Karpas-422 (cell line): Measurements from ENCODE around the gene GNAI3. TPM values are rescaled to one million over a fixed set of nuclear protein-coding genes. Genes with fewer than 3 reads are reported as not detected.

Experiments
- DNase-seq: peaks from one replicate; pipeline ENCODE4 v3.0.0-alpha.2; 2015
- H2AFZ ChIP-seq: fragments of 200-600 bp; sonication (generic); 2 replicates; pipeline ENCODE4 v1.6.1; 2014; ENCODE audit warnings: antibody characterized with exemption, low read length, mixed read lengths
- H3K27ac ChIP-seq: fragments of 200-600 bp; sonication (generic); 2 replicates; pipeline ENCODE4 v1.5.1; 2014; ENCODE audit warnings: mild to moderate bottlenecking, low read length, moderate library complexity
- H3K27me3 ChIP-seq: fragments of 200-600 bp; sonication (generic); 2 replicates; pipeline ENCODE4 v1.6.1; 2014; ENCODE audit warnings: low read length, mixed read lengths
- H3K36me3 ChIP-seq: fragments of 200-600 bp; sonication (generic); 2 replicates; pipeline ENCODE4 v1.6.1; 2014; ENCODE audit warnings: low read length, mixed read lengths; ENCODE audit not compliant: insufficient read depth
- H3K4me1 ChIP-seq: fragments of 200-600 bp; sonication (generic); 2 replicates; pipeline ENCODE4 v1.6.1; 2014; ENCODE audit warnings: mild to moderate bottlenecking, low read length, mixed read lengths
- H3K4me2 ChIP-seq: fragments of 200-600 bp; sonication (generic); 2 replicates; pipeline ENCODE4 v1.6.1; 2014; ENCODE audit warnings: low read length, low read depth, mild to moderate bottlenecking; ENCODE audit not compliant: poor library complexity, severe bottlenecking
- H3K4me3 ChIP-seq: fragments of 200-600 bp; sonication (generic); 2 replicates; pipeline ENCODE4 v1.5.1; 2014; ENCODE audit warnings: mild to moderate bottlenecking, antibody characterized with exemption, low read length, mixed read lengths
- H3K79me2 ChIP-seq: fragments of 200-600 bp; sonication (generic); 2 replicates; pipeline ENCODE4 v1.6.1; 2014; ENCODE audit warnings: mild to moderate bottlenecking, low read length, mixed read lengths
- H3K9ac ChIP-seq: fragments of 200-600 bp; sonication (generic); 2 replicates; pipeline ENCODE4 v1.6.0; 2014; ENCODE audit warnings: low read length
- H3K9me2 ChIP-seq: fragments of 200-600 bp; sonication (generic), shearing (Covaris generic); replicated peaks from 2 replicates; pipeline ENCODE4 v1.6.0; 2014; ENCODE audit warnings: mild to moderate bottlenecking, low read length, moderate library complexity; ENCODE audit not compliant: insufficient read depth
- H3K9me3 ChIP-seq: fragments of 300-700, 200-600 bp; sonication (generic); 2 replicates; pipeline ENCODE4 v1.6.1; 2014; ENCODE audit warnings: low read length, mixed read lengths
- H4K20me1 ChIP-seq: fragments of 200-600 bp; sonication (generic); 2 replicates; pipeline ENCODE4 v1.6.1; 2014; ENCODE audit warnings: mild to moderate bottlenecking, antibody characterized with exemption, low read length, low read depth; ENCODE audit not compliant: insufficient read depth
- total RNA-seq: library from RNA; depleted of rRNA; stranded (reverse); fragments of >200 nt; shearing (Covaris generic); gene quantifications from 2 replicates; pipeline ENCODE4 v1.2.3, GENCODE V29; 2014; ENCODE audit warnings: low replicate concordance

GNAI3 gene
- total RNA-seq, 1 experiment from 2014 or later, result 12.6 TPM

DNA sequence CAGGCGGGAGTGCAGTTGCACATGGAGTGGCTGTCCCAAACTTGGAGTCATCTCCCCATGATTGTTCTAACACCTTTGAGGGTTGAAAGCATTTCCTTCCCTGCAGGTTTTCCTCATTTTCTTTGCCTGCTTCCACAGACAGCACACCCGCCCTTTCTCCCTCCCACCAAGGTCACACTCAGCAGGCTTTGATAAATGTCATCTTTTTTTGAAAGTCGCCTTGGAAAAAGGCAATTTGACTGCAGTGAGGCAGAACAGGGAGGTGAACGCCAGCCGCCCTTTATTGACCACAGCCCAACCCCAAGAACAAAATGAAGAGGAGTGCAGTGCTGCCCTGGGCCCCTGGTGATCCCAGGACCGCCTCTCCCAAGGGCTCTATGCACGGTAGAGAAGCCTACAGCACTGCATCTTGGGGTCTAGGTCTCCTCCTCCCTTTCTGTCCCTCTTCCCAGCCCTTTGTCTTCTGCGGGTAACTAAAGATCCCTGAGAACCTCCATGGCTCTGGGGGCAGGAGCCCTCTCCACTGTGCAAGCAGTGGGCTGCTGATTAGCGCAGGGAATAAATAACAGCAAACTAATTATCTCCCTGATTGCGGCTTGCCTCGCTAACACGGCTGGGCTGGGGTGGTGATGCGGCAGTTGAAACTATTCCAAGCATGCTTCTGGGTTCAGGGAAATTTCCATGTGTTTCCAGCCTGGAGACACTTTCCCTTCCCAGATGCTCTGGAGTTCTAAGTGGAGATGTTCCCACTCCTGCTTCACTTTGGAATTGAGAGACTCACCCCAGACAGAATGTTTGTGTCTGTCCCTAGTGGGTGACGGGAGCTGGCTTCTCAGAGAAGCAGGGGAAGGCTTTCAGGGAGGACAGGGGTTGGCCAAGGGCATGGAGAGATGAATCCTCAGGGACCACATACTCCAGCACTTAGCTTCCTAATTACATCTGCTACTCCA is 27.1 kb upstream of the GNAI3 start:
- Histone ChIP-seq H4K20me1 (no peaks in the 10 kb centered on the region), H3K9ac (no peak overlapping the region), H3K27ac (no peak overlapping the region), H3K4me3 (no peak overlapping the region), H3K79me2 (no peaks in the 10 kb centered on the region), H3K36me3 (no peaks in the 10 kb centered on the region), H3K27me3 (no peaks in the 10 kb centered on the region), H3K4me1 (peaks cover 5% of the 10 kb centered on the region), H3K4me2 (no peak overlapping the region), H3K9me2 (no peaks in the 10 kb centered on the region), H2AFZ (no peak overlapping the region), H3K9me3 (no peaks in the 10 kb centered on the region)
- no peak for DNase-seq

DNA sequence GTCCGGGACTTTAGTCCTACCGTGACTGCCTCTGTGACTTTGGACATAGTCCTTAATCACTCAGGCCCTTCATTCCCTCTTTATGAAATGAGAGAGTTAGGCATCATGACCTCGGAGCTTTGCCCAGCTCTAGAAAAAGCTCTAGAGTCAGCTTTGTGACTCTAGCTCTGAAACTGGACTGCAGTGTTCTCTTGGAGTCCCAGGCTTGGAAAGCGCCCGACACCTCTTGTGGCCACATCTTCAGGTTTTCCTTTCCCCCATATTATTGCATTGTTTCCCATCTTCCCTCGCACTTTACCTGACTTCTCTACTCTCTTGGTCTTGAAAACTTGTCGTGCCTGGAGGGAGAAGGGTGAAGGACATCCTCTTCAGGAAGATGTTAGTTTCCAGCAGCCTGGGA is 26.4 kb upstream of the GNAI3 start:
- Histone ChIP-seq H3K9me2 (no peaks in the 10 kb centered on the region), H3K9me3 (no peaks in the 10 kb centered on the region), H3K4me2 (no peak overlapping the region), H2AFZ (no peak overlapping the region), H3K9ac (no peak overlapping the region), H3K27ac (no peak overlapping the region), H3K4me1 (peaks cover 3% of the 10 kb centered on the region), H3K36me3 (no peaks in the 10 kb centered on the region), H4K20me1 (no peaks in the 10 kb centered on the region), H3K27me3 (no peaks in the 10 kb centered on the region), H3K79me2 (no peaks in the 10 kb centered on the region), H3K4me3 (no peak overlapping the region)
- no peak for DNase-seq

DNA sequence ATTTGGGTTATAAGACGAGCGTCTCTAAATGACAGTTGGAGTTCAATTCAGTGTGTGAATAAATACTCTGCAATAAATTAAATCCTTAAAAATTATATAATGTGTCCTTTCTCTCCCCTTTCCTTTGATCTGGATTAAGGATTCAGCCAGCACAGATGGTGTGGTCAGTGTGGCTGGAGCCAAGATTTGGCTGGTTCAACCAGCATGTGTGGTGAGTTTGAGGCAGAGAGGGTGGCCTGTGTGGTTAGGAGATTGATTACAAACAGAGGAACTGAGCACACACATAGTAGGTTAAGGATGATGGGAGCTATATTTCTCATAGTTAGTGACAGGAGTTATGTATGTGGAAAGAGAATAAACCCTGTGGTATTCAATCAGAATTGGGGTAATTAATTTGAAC is 24.7 kb upstream of the GNAI3 start:
- Histone ChIP-seq H3K4me1 (no peaks in the 10 kb centered on the region), H2AFZ (no peak overlapping the region), H3K4me3 (no peak overlapping the region), H3K27ac (no peak overlapping the region), H3K27me3 (no peaks in the 10 kb centered on the region), H3K79me2 (no peaks in the 10 kb centered on the region), H4K20me1 (no peaks in the 10 kb centered on the region), H3K9ac (no peak overlapping the region), H3K36me3 (no peaks in the 10 kb centered on the region), H3K4me2 (no peak overlapping the region), H3K9me2 (no peaks in the 10 kb centered on the region), H3K9me3 (no peaks in the 10 kb centered on the region)
- DNase-seq, result no peak

DNA sequence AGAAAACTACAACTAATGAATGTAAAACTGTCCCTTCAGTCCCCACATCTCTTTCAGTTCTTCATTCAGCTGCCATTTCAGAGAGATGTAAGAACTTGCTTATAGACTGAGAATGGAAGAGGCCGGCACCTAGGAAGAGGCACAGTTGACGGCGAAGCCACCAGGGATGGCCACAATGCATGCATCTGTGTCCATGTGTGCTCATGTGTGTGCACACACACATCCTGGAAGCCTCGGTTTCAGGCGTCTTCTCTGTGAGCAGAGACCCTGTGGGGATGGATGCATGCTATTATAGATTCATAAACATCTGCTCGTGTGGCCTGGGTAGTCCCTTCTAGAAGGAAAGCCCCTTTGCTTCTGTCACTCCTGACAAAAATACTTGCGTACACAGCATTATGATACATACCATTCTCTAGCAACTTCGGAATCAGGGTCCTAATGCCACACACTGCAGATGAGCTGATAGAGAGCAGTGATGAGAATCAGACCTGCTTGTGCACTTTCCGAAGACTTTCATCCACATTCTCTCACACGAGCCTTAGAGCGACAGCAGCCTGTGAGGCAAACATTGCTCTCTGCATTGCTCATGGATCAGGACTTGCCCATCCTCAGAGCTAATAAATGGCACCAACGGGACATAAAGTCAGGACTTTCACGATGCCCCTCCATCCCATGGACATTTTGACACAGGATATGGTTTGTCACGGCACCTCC is 21.2 kb upstream of the GNAI3 start:
- H3K79me2 ChIP-seq, result no peaks in the 10 kb centered on the region
- H3K9me2 ChIP-seq, result no peaks in the 10 kb centered on the region
- no peak overlapping the region for H2AFZ ChIP-seq
- H3K36me3 ChIP-seq, result no peaks in the 10 kb centered on the region
- no peak overlapping the region for H3K9ac ChIP-seq
- H3K4me1 ChIP-seq, result peaks cover 24% of the 10 kb centered on the region
- H4K20me1 ChIP-seq, result no peaks in the 10 kb centered on the region
- H3K27ac ChIP-seq, result no peak overlapping the region
- no peak overlapping the region for H3K4me2 ChIP-seq
- no peaks in the 10 kb centered on the region for H3K9me3 ChIP-seq
- DNase-seq, result no peak
- no peak overlapping the region for H3K4me3 ChIP-seq
- H3K27me3 ChIP-seq, result no peaks in the 10 kb centered on the region

DNA sequence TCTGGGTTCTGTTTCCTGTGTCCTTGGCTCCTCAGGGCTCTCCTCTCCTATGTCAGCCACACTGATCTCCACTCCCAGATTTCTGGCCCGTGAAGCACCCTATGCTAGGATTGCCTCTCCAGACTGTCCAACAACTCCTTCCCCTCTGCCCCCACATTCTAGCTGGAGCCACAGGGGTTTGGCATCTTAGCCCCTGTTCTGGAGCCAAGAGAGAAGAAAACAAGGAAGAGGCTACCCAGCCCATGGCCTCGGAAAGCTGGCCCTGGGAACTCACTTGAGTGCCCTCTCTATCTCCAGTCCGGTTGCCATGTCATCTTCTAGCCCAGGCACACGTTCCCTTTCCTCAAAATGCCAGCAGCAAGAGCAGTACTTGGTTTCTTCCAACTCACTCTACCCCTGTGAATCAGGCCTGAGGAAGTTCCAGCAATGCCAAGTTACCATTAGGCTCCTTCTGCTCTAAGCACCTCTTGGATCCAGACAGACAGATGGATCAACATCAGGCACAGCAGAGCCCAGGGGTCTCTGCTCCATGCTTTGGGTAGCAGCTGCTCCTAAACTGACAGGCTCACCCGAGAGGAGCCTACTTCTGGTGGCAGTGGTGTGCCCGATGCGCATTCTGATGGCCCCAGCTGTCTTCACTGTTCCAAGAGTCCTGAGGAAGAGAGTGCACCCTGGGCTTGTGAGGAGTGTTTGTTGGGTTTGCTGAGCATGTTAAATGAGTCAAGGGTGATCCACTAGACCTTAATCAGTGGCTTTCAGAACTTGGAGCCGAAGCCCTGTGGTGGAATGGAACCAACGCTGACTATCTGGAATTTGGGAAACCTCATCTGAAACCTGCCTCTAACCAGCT is 20.3 kb upstream of the GNAI3 start:
- no peak overlapping the region for H2AFZ ChIP-seq

DNA sequence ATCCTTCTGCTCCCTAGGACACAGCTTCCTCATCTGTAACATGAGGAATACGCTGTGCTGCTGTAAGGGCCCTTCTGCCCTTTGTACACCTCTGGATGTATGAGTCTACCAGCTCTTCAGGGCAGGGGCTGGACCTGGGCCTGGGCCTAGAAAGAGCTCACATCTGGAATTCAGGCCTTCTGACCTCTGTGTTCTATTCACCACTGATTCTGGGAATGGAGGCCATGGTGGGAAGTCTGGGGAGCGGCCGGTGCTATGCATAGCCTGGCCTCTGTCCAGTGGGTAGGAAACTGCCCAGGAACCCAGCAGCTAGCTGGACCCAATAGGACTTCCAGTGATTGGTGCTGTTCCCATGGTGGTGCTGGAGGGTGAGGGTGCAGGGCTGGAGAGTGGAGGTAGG is 19.7 kb upstream of the GNAI3 start:
- H3K9me2 ChIP-seq, result no peaks in the 10 kb centered on the region
- H3K36me3 ChIP-seq, result no peaks in the 10 kb centered on the region
- peaks cover 29% of the 10 kb centered on the region for H3K4me1 ChIP-seq
- no peaks in the 10 kb centered on the region for H3K79me2 ChIP-seq
- DNase-seq, result no peak
- H3K9ac ChIP-seq, result no peak overlapping the region
- no peaks in the 10 kb centered on the region for H3K9me3 ChIP-seq
- no peaks in the 10 kb centered on the region for H4K20me1 ChIP-seq
- H3K4me2 ChIP-seq, result no peak overlapping the region
- no peaks in the 10 kb centered on the region for H3K27me3 ChIP-seq
- H3K27ac ChIP-seq, result no peak overlapping the region
- H2AFZ ChIP-seq, result no peak overlapping the region
- no peak overlapping the region for H3K4me3 ChIP-seq

More for the DNA sequence above, 20.3 kb upstream of the GNAI3 start:
- no peaks in the 10 kb centered on the region for H3K36me3 ChIP-seq
- H3K9me3 ChIP-seq, result no peaks in the 10 kb centered on the region
- DNase-seq, result no peak
- peaks cover 29% of the 10 kb centered on the region for H3K4me1 ChIP-seq
- H3K79me2 ChIP-seq, result no peaks in the 10 kb centered on the region
- no peak overlapping the region for H3K9ac ChIP-seq
- H3K4me3 ChIP-seq, result no peak overlapping the region
- H3K27me3 ChIP-seq, result no peaks in the 10 kb centered on the region
- H3K9me2 ChIP-seq, result no peaks in the 10 kb centered on the region
- no peak overlapping the region for H3K27ac ChIP-seq
- no peaks in the 10 kb centered on the region for H4K20me1 ChIP-seq
- no peak overlapping the region for H3K4me2 ChIP-seq

DNA sequence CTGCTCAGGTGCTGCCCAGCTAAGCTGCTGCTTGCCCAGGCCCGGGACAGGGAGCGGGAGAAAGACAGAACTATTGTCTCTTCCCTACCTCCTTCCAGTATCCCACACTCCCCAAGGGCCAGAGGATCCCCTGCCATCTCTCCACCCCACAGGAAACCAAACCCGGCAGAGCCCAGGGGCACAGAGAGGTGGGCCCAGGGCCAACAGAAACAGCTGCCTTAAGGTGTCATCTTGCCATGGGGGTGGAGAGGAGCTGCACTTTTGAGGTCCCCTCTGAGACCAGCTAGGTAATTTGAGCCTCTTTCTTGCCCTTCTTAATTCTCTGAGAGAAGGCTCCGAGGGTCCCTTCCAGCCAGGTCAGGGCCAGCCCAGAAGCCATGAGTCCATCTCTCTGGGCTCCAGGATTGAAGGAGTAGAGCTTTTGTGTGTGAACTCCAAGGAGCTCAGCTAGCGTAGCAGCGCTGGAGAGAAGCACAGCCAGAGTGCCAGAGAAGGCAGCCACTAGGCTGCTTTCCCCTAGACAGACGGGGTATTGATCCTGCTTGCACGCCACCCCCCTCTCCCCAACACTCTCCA is 18.4 kb upstream of the GNAI3 start:
- Histone ChIP-seq H3K79me2 (no peaks in the 10 kb centered on the region), H3K4me2 (peak overlapping the region; percentile 62), H3K27me3 (no peaks in the 10 kb centered on the region), H3K9me3 (no peaks in the 10 kb centered on the region), H3K9ac (peak overlapping the region; percentile 37), H3K4me3 (peak overlapping the region; percentile 46; the same call in 1 of the 2 replicates), H3K9me2 (no peaks in the 10 kb centered on the region), H3K4me1 (peaks cover 29% of the 10 kb centered on the region), H3K36me3 (no peaks in the 10 kb centered on the region), H4K20me1 (no peaks in the 10 kb centered on the region), H2AFZ (no peak overlapping the region), H3K27ac (no peak overlapping the region)
- DNase-seq, result peak; percentile 76
